Measurements from ENCODE around the gene UBIAD1.
A peak's percentile ranks its signal among the peaks of the same experiment; 100 is the strongest.

Gene UBIAD1, protein sequence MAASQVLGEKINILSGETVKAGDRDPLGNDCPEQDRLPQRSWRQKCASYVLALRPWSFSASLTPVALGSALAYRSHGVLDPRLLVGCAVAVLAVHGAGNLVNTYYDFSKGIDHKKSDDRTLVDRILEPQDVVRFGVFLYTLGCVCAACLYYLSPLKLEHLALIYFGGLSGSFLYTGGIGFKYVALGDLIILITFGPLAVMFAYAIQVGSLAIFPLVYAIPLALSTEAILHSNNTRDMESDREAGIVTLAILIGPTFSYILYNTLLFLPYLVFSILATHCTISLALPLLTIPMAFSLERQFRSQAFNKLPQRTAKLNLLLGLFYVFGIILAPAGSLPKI

DNA sequence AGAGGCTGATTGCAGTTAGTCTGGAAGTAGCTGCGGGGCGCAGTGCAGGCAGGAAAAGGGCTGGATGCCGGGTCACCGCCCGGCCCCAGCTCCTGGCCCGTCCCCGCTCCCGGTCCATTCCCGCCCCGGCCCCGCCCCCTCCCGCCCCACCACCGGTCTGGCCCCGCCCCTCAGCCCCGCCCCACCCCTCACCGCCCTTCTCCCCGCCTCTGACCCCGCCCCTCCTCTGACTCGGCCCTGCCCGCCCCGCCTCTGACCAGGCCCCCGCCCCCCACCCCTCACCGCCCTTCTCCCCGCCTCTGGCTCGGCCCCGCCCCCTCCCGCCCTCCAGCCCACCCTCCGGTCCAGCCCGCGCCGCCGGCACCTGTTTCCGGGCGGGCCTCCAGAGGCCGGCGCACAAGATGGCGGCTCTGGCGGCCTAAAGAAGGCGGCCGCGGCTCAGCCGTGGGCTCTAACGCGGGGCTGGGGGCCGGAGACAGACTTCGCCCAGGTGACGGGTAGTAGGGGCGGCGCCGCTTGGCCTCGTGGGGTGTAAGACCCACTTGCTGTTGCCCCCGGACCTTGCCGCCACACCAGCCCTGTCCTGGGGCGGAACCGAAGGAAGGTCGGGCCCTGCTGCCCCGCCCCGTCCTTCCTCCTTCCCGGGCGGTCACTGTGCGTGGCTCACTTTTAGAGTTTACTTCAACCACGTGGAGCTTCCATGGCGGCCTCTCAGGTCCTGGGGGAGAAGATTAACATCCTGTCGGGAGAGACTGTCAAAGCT, at the start of gene UBIAD1:
Gene UBIAD1 (plus strand): TSS at position 367 of the 763 bp plus-strand sequence. CDS start 334 bp downstream, at position 701.
- intact Hi-C loops (cut with DNase I; ENCODE audit: low total_unique reads): no loop called here
- H3K36me3 ChIP-seq: peaks cover 4 to 9% (median 7%) of the 10 kb centered on the region in 3 donors
- H3K4me1 ChIP-seq: peaks cover 0 to 34% (median 25%) of the 10 kb centered on the region in 4 donors
- TF ChIP-seq, protein P1, sequence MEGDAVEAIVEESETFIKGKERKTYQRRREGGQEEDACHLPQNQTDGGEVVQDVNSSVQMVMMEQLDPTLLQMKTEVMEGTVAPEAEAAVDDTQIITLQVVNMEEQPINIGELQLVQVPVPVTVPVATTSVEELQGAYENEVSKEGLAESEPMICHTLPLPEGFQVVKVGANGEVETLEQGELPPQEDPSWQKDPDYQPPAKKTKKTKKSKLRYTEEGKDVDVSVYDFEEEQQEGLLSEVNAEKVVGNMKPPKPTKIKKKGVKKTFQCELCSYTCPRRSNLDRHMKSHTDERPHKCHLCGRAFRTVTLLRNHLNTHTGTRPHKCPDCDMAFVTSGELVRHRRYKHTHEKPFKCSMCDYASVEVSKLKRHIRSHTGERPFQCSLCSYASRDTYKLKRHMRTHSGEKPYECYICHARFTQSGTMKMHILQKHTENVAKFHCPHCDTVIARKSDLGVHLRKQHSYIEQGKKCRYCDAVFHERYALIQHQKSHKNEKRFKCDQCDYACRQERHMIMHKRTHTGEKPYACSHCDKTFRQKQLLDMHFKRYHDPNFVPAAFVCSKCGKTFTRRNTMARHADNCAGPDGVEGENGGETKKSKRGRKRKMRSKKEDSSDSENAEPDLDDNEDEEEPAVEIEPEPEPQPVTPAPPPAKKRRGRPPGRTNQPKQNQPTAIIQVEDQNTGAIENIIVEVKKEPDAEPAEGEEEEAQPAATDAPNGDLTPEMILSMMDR (IDR thresholded peaks at IDR 0.05): no peak
- H3K4me3 ChIP-seq: peak within 1 kb of the TSS; percentile 72 to 92
- peak within 1 kb of the TSS; percentile 92 to 98 for H3K27ac ChIP-seq
- peak; percentile 77 to 89 for DNase-seq
- H3K27me3 ChIP-seq: no peaks in the 10 kb centered on the region
- H3K9me3 ChIP-seq: no peaks in the 10 kb centered on the region

DNA sequence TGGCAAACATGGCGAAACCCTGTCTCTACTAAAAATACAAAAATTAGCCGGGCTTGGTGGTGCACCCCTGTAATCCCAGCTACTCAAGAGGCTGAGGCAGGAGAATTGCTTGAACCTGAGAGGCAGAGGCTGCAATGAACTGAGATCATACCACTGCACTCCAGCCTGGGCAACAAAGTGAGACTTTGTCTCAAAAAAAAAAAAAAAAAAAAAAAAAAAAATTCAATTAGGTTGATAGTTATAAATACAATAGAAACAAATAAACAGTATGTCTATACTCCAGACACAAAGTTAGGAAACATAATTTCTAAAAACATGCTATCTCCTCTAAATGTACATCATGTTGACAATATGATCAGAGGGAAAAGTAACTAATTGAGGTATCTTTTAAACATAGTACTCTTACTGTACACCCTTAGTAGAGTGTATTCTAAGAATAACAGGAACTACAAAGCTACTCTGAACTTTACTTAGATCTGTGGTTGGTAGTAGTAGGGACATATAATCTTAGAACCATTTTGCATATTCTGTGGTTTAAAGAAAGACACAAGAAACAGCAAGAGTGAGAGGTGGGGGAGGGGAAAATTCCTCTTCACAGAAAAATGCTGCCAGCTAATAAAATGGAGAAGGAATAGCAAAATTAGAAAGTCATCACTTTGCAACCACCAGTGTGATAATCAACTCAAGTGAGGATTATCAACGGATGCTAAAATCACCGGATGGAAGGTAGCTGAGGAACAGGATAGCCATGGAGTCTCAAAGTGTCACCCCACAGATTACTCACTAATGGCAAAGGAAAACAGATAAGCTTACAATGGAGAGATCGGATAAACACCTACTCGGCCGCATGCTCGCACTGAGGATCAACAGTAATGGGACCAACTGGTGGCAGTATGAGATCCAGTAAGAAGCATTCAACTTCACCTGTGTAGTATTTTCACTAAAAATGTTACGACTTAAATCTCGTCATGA, 45.6 kb upstream of the UBIAD1 start:
- intact Hi-C loops (cut with DNase I; ENCODE audit: low total_unique reads): no loop called here
- TF ChIP-seq, protein P1 (IDR thresholded peaks at IDR 0.05): no peak
- no peak overlapping the region for H3K27ac ChIP-seq

DNA sequence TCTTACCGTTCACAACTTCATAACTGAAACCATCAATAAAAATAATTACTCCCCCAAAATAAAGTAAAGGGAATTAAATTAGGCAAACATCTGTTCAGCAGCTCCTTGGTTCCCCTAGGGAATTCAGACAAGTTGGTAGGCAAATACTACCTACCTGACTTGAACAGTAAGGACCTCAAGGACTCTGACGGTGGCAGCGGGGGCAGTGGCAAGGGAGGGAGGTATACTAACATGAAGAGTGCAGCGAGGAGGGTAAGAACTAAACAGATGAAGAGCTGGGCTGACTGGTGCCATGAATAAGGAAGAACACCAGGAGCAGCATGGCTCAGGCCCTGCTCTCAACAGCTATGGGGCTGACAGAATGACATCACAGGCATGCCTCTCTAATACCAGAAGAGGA, 43.8 kb upstream of the UBIAD1 start:
- Histone ChIP-seq H3K4me1 (no peaks in the 10 kb centered on the region), H3K27ac (no peak overlapping the region), H3K36me3 (peaks cover 63 to 78% (median 75%) of the 10 kb centered on the region in 3 donors), H3K27me3 (no peaks in the 10 kb centered on the region), H3K4me3 (no peak overlapping the region), H3K9me3 (no peaks in the 10 kb centered on the region)
- intact Hi-C loops (cut with DNase I; ENCODE audit: low total_unique reads): no loop called here
- no peak for DNase-seq
- TF ChIP-seq, protein P1 (IDR thresholded peaks at IDR 0.05): no peak

More for the DNA sequence above, 45.6 kb upstream of the UBIAD1 start:
- H3K36me3 ChIP-seq: peaks cover 48 to 71% (median 57%) of the 10 kb centered on the region in 3 donors
- no peaks in the 10 kb centered on the region for H3K4me1 ChIP-seq
- no peak overlapping the region for H3K4me3 ChIP-seq
- no peak for DNase-seq
- H3K9me3 ChIP-seq: no peaks in the 10 kb centered on the region
- H3K27me3 ChIP-seq: no peaks in the 10 kb centered on the region

DNA sequence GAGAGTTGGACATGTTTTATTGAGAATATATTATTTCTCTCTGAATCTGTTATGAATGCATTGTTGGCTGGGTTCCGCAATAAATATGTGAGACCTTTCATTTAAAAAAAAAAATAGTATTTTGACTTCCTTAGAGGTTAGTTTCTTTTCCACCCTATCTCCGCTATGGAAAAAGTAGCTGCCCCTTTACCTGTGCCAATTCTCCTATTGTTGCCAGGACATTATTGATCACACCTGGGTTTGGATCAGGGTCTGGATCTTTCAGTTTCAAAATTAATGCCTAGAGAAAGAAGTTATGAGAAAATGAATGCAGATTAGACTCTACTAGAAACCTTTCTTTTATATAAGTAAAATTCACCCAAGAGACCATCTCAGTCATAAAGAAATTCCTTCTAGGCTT, 39.8 kb upstream of the UBIAD1 start:
- no peak for DNase-seq
- no peaks in the 10 kb centered on the region for H3K27me3 ChIP-seq
- intact Hi-C loops (cut with DNase I; ENCODE audit: low total_unique reads): no loop called here
- no peaks in the 10 kb centered on the region for H3K9me3 ChIP-seq
- TF ChIP-seq, protein P1 (IDR thresholded peaks at IDR 0.05): no peak
- H3K4me1 ChIP-seq: no peaks in the 10 kb centered on the region
- H3K27ac ChIP-seq: no peak overlapping the region
- H3K36me3 ChIP-seq: peaks cover 88 to 100% (median 98%) of the 10 kb centered on the region in 3 donors
- H3K4me3 ChIP-seq: no peak overlapping the region

DNA sequence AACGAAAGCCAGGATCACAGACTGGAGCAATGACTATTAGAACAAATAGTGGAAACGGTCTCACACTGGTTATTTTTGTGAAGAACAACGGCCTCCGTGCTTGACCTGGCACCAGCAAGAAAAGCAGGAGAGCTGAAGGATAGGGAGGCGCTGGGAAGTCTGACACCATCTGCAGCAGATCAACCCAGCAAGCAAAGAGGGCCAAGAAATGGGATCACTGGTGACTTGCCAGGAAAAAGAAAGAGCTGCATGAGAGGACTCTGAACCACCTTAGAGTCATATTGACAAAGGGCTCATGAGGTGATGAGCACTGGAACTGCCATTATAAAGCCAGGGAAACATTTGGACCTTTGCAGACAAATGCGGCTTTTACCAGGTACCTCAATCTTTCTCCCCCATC, 35.6 kb upstream of the UBIAD1 start:
- Histone ChIP-seq H3K4me3 (no peak overlapping the region), H3K4me1 (no peaks in the 10 kb centered on the region), H3K36me3 (peaks cover 88 to 100% (median 97%) of the 10 kb centered on the region in 3 donors), H3K27me3 (no peaks in the 10 kb centered on the region), H3K27ac (no peak overlapping the region), H3K9me3 (no peaks in the 10 kb centered on the region)
- DNase-seq: no peak
- TF ChIP-seq, protein P1 (IDR thresholded peaks at IDR 0.05): no peak
- intact Hi-C loops (cut with DNase I; ENCODE audit: low total_unique reads): no loop called here

All from tibial artery (tissue), 4 donors.